Heart right ventricle (tissue), 16 donors: ENCODE measurements around the gene YIF1A. TPM values are rescaled to one million over a fixed set of nuclear protein-coding genes. Genes with fewer than 3 reads are reported as not detected.

Source experiments
- ATAC-seq, 8 donors: fragments of 200-7000 bp; cut with Tn5 transposase; one replicate each; pipeline ENCODE4 v1.9.1; 2020; ENCODE audit warnings: mild to moderate bottlenecking in 8 of 8, moderate library complexity in 8 of 8, moderate number of reproducible peaks in 1 of 8
- DNase-seq, 2 donors: peaks; one replicate each; pipeline ENCODE4 v3.0.0-alpha.2; 2020
- H3K27ac ChIP-seq, 10 donors: fragments of 200-600 bp; sonication (generic) in 2 of 10; one replicate each; pipeline versions ENCODE4 v1.5.0 to v1.8.0; 2020 to 2022; ENCODE audit warnings: mild to moderate bottlenecking in 3 of 10
- H3K27me3 ChIP-seq, 7 donors: fragments of 200-600 bp; one replicate each; pipeline ENCODE4 v1.8.0; 2021 to 2022; ENCODE audit warnings: mild to moderate bottlenecking in 2 of 7
- H3K36me3 ChIP-seq, 9 donors: fragments of 200-600 bp; sonication (generic) in 1 of 9; one replicate each; pipeline versions ENCODE4 v1.5.0 to v1.8.0; 2020 to 2022; ENCODE audit warnings: mild to moderate bottlenecking in 2 of 9
- H3K4me1 ChIP-seq, 9 donors: fragments of 200-600 bp; sonication (generic) in 1 of 9; one replicate each; pipeline versions ENCODE4 v1.5.0 to v1.8.0; 2020 to 2022; ENCODE audit warnings: mild to moderate bottlenecking in 4 of 9
- H3K4me3 ChIP-seq, 10 donors: fragments of 200-600 bp; sonication (generic) in 2 of 10; one replicate each; pipeline versions ENCODE4 v1.5.0 to v1.8.0; 2020 to 2022; ENCODE audit warnings: mild to moderate bottlenecking in 7 of 10, moderate library complexity in 2 of 10
- H3K9me3 ChIP-seq, 11 donors: fragments of 200-600 bp in 10 of 11; sonication (generic) in 2 of 11; one replicate each; pipeline versions ENCODE4 v1.5.0 to v1.8.0; 2013 to 2022; ENCODE audit warnings: mild to moderate bottlenecking in 2 of 11, control low read depth in 1 of 11, moderate library complexity in 1 of 11
- WGBS, 2 donors: extraction: QIAGEN DNeasy Blood & Tissue Kit; methylation state at CpG; one replicate each; pipeline ENCODE4 v1.1.7; 2013; ENCODE audit warnings: inconsistent platforms in 1 of 2; 5-methylcytosine and 5-hydroxymethylcytosine counted together
- intact Hi-C, 10 donors: fragments of 100-400 bp; cut with DNase I; formaldehyde crosslinking; loops; one replicate each; pipeline versions ENCODE4 v1.11.1 to v1.14.2; 2022
- polyA plus RNA-seq, 2 donors: library from polyadenylated mRNA; stranded (reverse); fragments of 200-250 nt; gene quantifications; one replicate each; pipeline ENCODE4 v1.2.3, GENCODE V29; 2013
- total RNA-seq, 10 donors: library from RNA; stranded (reverse); fragmentation: NEBNext Ultra II Directional in 3 of 10; extraction: Animal tissue kit (Norgen Biotek cat#: 25700) in 3 of 10; gene quantifications; one replicate each; pipeline versions ENCODE4 v1.2.1 to v1.2.4, GENCODE V29; 2021 to 2023
- TF ChIP-seq, protein P1 (sequence below), 9 donors: fragments of 200-600 bp; sonication (generic) in 2 of 9; IDR thresholded peaks; one replicate each; pipeline versions ENCODE4 v1.5.0 to v1.8.0; 2021 to 2022; ENCODE audit warnings: antibody characterized with exemption in 9 of 9, mild to moderate bottlenecking in 5 of 9, moderate library complexity in 1 of 9
- donor health status: Arrhythmogenic right ventricular cardiomyopathy.
- donor health status: ischemic (EF 13 %, LVEDD 7.1; RV severe dilation, severe dysfunction).
- donor health status: healthy with polysubstance abuse.
- donor health status: DM: no; HTN: yes; CAD: no.
- donor health status: DM: no; HTN: no; CAD: no.
- donor health status: ischemic (EF 25% LVEDD 6.9; RV normal size, moderate dysfunction).
- donor health status: ischemic (EF 25% LVEDD 5.7; RV mildly dilated, moderate dysfunction).
- donor health status: healthy.
- donor health status: DM: yes; HTN: yes; CAD: no.
- donor health status: Ischemic cardiomyopathy.
- donor health status: ischemic (EF 35%, LVEDD 5.7; RV mildly dilated, moderate dysfunction).
- donor health status: nonischemic (EF 11% LVEDD 7.7; RV severe dilation, severe dysfunction).
- donor health status: DM: yes; HTN: yes; CAD: no.
- donor health status: PGD.
- donor health status: ischemic (EF 29% LVEDD 5.4; RV normal size, mild dysfunction).
- donor health status: nonischemic (EF 23%, LVEDD 6.1; RV moderate dilation, normal function).

YIF1A gene
- total and polyA plus RNA-seq, 12 donors = 38.3 to 168 (median 54.6) TPM

DNA sequence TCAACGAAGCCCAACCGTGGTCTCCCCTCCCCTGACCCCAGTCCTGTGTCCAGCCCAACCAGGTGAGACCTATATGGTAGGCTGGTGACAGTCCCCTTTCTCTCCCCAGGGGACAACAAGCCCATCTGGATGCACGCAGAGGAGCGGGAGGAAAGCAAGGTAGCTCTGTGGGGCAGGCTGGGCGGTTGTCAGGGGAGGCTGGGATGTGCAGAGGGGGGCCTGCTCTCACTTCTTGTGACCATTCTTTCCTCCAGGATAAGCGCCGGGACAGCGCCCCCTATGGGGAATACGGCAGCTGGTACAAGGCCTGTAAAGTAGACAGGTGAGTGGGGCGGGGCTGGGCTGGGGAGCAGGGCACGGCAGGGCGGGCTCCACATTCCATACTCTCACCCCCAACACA is 24.0 kb downstream of the YIF1A start:
- no peak for DNase-seq
- H3K27me3 ChIP-seq = no peaks in the 10 kb centered on the region
- H3K27ac ChIP-seq = no peak overlapping the region
- WGBS, 2 donors = 74% methylated on average over 12 of the region's 12 CpGs
- H3K4me3 ChIP-seq = no peak overlapping the region
- TF ChIP-seq, protein P1, sequence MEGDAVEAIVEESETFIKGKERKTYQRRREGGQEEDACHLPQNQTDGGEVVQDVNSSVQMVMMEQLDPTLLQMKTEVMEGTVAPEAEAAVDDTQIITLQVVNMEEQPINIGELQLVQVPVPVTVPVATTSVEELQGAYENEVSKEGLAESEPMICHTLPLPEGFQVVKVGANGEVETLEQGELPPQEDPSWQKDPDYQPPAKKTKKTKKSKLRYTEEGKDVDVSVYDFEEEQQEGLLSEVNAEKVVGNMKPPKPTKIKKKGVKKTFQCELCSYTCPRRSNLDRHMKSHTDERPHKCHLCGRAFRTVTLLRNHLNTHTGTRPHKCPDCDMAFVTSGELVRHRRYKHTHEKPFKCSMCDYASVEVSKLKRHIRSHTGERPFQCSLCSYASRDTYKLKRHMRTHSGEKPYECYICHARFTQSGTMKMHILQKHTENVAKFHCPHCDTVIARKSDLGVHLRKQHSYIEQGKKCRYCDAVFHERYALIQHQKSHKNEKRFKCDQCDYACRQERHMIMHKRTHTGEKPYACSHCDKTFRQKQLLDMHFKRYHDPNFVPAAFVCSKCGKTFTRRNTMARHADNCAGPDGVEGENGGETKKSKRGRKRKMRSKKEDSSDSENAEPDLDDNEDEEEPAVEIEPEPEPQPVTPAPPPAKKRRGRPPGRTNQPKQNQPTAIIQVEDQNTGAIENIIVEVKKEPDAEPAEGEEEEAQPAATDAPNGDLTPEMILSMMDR (IDR thresholded peaks at IDR 0.05) = peak in 2 of 9 donors; percentile 17 to 24
- intact Hi-C loops = no loop called here
- H3K36me3 ChIP-seq = peaks cover 0 to 67% (median 4%) of the 10 kb centered on the region in 9 donors
- peaks cover 5 to 22% (median 15%) of the 10 kb centered on the region in 9 donors for H3K4me1 ChIP-seq
- H3K9me3 ChIP-seq = no peaks in the 10 kb centered on the region
- ATAC-seq = no peak

DNA sequence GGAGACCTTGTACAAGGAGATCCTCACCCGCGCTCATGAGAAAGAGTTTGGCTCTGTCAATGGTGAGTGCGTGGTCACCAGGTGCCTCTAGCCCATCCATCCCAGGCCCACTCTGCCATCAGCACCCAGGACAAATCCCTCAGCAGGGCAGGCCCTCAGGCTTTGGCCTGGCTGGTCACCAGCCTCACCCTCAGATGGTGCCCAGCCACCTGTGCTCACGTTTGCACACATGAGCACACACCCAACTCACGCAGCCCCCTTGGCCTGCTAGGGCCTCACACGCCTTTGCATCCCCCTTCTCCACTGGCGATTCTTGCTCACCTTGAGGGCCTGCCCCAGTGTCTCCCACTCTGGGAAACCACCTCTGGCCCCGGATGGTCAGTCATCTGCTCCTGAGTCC is 24.6 kb downstream of the YIF1A start:
- Histone ChIP-seq H3K9me3 (no peaks in the 10 kb centered on the region), H3K4me3 (no peak overlapping the region), H3K27me3 (no peaks in the 10 kb centered on the region), H3K36me3 (peaks cover 0 to 73% (median 4%) of the 10 kb centered on the region in 9 donors), H3K27ac (no peak overlapping the region), H3K4me1 (peaks cover under 1 to 17% (median 9%) of the 10 kb centered on the region in 9 donors)
- TF ChIP-seq, protein P1 (IDR thresholded peaks at IDR 0.05) = no peak
- no peak for DNase-seq
- intact Hi-C loops = no loop called here
- 93 to 95% methylated on average over 8 of the region's 8 CpGs for WGBS, 2 donors
- no peak for ATAC-seq

DNA sequence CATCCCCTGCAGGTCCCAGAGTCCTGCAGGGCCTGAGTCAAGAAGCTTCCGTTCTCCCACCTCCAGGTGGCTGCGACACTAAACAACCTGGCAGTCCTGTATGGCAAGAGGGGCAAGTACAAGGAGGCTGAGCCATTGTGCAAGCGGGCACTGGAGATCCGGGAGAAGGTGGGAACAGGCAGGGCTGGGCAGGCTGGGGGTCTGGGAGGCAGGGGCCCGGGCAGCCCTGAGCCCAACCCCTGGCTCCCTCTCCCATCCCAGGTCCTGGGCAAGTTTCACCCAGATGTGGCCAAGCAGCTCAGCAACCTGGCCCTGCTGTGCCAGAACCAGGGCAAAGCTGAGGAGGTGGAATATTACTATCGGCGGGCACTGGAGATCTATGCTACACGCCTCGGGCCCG is 25.2 kb downstream of the YIF1A start:
- TF ChIP-seq, protein P1 (IDR thresholded peaks at IDR 0.05) = no peak
- WGBS, 2 donors = 95 to 97% methylated on average over 10 of the region's 10 CpGs
- intact Hi-C loops = no loop called here
- no peak for ATAC-seq
- H3K36me3 ChIP-seq = peaks cover 0 to 75% (median 4%) of the 10 kb centered on the region in 9 donors
- H3K9me3 ChIP-seq = no peaks in the 10 kb centered on the region
- H3K4me3 ChIP-seq = no peak overlapping the region
- no peak overlapping the region for H3K27ac ChIP-seq
- DNase-seq = no peak
- peaks cover 0 to 15% (median 8%) of the 10 kb centered on the region in 9 donors for H3K4me1 ChIP-seq
- H3K27me3 ChIP-seq = no peaks in the 10 kb centered on the region

DNA sequence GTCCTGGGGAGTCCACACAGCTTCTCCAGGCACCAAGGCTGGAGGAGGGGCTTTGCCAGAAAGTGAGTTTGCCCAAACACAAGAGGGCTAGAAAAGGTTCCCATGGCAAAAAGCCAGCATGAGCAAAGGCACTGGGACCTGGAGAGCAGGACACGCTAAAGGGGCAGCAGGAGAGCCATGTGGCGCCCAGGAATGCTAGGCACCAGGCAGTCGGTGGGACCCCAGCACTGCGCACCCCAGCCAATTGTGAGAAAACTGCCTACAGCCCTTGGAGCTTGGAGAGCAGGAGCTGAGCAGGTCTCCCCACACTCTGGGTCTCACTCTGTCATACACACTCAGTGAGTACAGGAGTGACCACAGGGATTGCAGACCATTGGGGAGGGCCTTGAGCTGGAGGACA is 25.7 kb downstream of the YIF1A start:
- no peaks in the 10 kb centered on the region for H3K27me3 ChIP-seq
- no peak for ATAC-seq
- H3K36me3 ChIP-seq = peaks cover 0 to 75% (median 4%) of the 10 kb centered on the region in 9 donors
- no peak overlapping the region for H3K27ac ChIP-seq
- H3K9me3 ChIP-seq = no peaks in the 10 kb centered on the region
- TF ChIP-seq, protein P1 (IDR thresholded peaks at IDR 0.05) = no peak
- H3K4me3 ChIP-seq = no peak overlapping the region
- intact Hi-C loops = no loop called here
- no peak for DNase-seq
- 92 to 94% methylated on average over 4 of the region's 4 CpGs for WGBS, 2 donors
- H3K4me1 ChIP-seq = peaks cover 3 to 20% (median 12%) of the 10 kb centered on the region in 9 donors
